CD14-positive monocyte (primary cell): ENCODE measurements around the gene POR. TPM values are rescaled to one million over a fixed set of nuclear protein-coding genes. Genes with fewer than 3 reads are reported as not detected.

Experiments used
- DNase-seq, 3 donors: peaks; one replicate each; pipeline ENCODE4 v3.0.0-alpha.2; 2011 to 2022
- H2AFZ ChIP-seq: 2 replicates; pipeline ENCODE4 v1.6.0; 2012; ENCODE audit warnings: mild to moderate bottlenecking, low read depth, low read length, inconsistent platforms; ENCODE audit not compliant: insufficient read depth, poor library complexity, severe bottlenecking
- H3K27ac ChIP-seq, 2 donors: 1 replicate in 1 of 2; 2 replicates in 1 of 2; pipeline ENCODE4 v1.5.1; 2012 to 2013; ENCODE audit warnings: low read length in 2 of 2, control low read depth in 1 of 2, inconsistent platforms in 1 of 2, low read depth in 1 of 2, mild to moderate bottlenecking in 1 of 2
- H3K27me3 ChIP-seq, 2 donors: one replicate each; pipeline versions ENCODE4 v1.6.0 to v1.6.1; 2011 to 2013; ENCODE audit warnings: low read length in 2 of 2; ENCODE audit not compliant: control insufficient read depth in 2 of 2, insufficient read depth in 2 of 2
- H3K36me3 ChIP-seq, 2 donors: replicated peaks in 1 of 2; 1 replicate in 1 of 2; 2 replicates in 1 of 2; pipeline versions ENCODE4 v1.5.1 to v1.6.1; 2012 to 2013; ENCODE audit warnings: low read length in 2 of 2, control low read depth in 1 of 2, inconsistent platforms in 1 of 2, mild to moderate bottlenecking in 1 of 2; ENCODE audit not compliant: insufficient read depth in 2 of 2, control insufficient read depth in 1 of 2
- H3K4me1 ChIP-seq, 2 donors: 1 replicate in 1 of 2; 2 replicates in 1 of 2; pipeline versions ENCODE4 v1.5.1 to v1.6.1; 2012 to 2013; ENCODE audit warnings: low read length in 2 of 2, control low read depth in 1 of 2, inconsistent platforms in 1 of 2, mild to moderate bottlenecking in 1 of 2, moderate library complexity in 1 of 2; ENCODE audit not compliant: insufficient read depth in 2 of 2, control insufficient read depth in 1 of 2
- H3K4me2 ChIP-seq: replicated peaks from 2 replicates; pipeline ENCODE3; 2012; ENCODE audit warnings: low read length, moderate library complexity, mild to moderate bottlenecking; ENCODE audit not compliant: poor library complexity, severe bottlenecking; ENCODE audit errors: extremely low read depth
- H3K4me3 ChIP-seq, 3 experiments: fragments of 200-600 bp in 1 of 3; sonication (generic) in 1 of 3; replicated peaks in 1 of 3; 1 replicate in 2 of 3; 2 replicates in 1 of 3; pipeline ENCODE4 v1.5.1; 2011 to 2013; ENCODE audit warnings: low read length in 3 of 3, mild to moderate bottlenecking in 3 of 3, control low read depth in 2 of 3, low read depth in 2 of 3, inconsistent platforms in 1 of 3, moderate library complexity in 1 of 3
- H3K79me2 ChIP-seq: 2 replicates; pipeline ENCODE4 v1.6.0; 2012; ENCODE audit warnings: mild to moderate bottlenecking, control low read depth, inconsistent platforms, low read length, moderate library complexity; ENCODE audit not compliant: insufficient read depth
- H3K9ac ChIP-seq: 2 replicates; pipeline ENCODE4 v1.6.0; 2017; ENCODE audit warnings: low read length, mild to moderate bottlenecking; ENCODE audit not compliant: insufficient read depth, poor library complexity, severe bottlenecking
- H3K9me3 ChIP-seq, 2 donors: replicated peaks in 1 of 2; 1 replicate in 1 of 2; 2 replicates in 1 of 2; pipeline versions ENCODE4 v1.5.1 to v1.6.1; 2012 to 2013; ENCODE audit warnings: low read length in 2 of 2, control low read depth in 1 of 2; ENCODE audit not compliant: control insufficient read depth in 1 of 2, insufficient read depth in 1 of 2
- H4K20me1 ChIP-seq: 2 replicates; pipeline ENCODE4 v1.6.0; 2012; ENCODE audit warnings: mild to moderate bottlenecking, low read length, control low read depth, moderate library complexity; ENCODE audit not compliant: insufficient read depth
- H3K27ac Mint-ChIP-seq, 7 donors: one replicate each; pipeline ENCODE4 v1.8.0; 2020; ENCODE audit warnings: mild to moderate bottlenecking in 7 of 7, mixed read lengths in 7 of 7, moderate library complexity in 6 of 7, inconsistent platforms in 2 of 7
- H3K27me3 Mint-ChIP-seq, 3 donors: one replicate each; pipeline ENCODE4 v1.8.0; 2021 to 2022; ENCODE audit warnings: low read depth in 3 of 3, mild to moderate bottlenecking in 3 of 3, mixed read lengths in 3 of 3, moderate library complexity in 3 of 3, inconsistent platforms in 1 of 3
- H3K36me3 Mint-ChIP-seq, 2 donors: one replicate each; pipeline ENCODE4 v1.8.0; 2020; ENCODE audit warnings: mixed read lengths in 2 of 2, inconsistent platforms in 1 of 2, mild to moderate bottlenecking in 1 of 2
- H3K4me1 Mint-ChIP-seq: one replicate; pipeline ENCODE4 v1.8.0; 2020; ENCODE audit warnings: mild to moderate bottlenecking, mixed read lengths
- H3K4me3 Mint-ChIP-seq, 2 donors: one replicate each; pipeline ENCODE4 v1.8.0; 2020; ENCODE audit warnings: mild to moderate bottlenecking in 2 of 2, mixed read lengths in 2 of 2, moderate library complexity in 1 of 2
- H3K9me3 Mint-ChIP-seq, 7 donors: one replicate each; pipeline ENCODE4 v1.8.0; 2020 to 2022; ENCODE audit warnings: mixed read lengths in 7 of 7, mild to moderate bottlenecking in 6 of 7, moderate library complexity in 6 of 7, inconsistent platforms in 2 of 7
- WGBS: methylation state at CpG from one replicate; pipeline ENCODE4 v1.1.5; 2013; ENCODE audit warnings: missing lambda C conversion rate; ENCODE audit not compliant: insufficient coverage; 5-methylcytosine and 5-hydroxymethylcytosine counted together
- intact Hi-C, 2 donors: fragments of 100-400 bp; cut with micrococcal nuclease; formaldehyde crosslinking; loops; one replicate each; pipeline versions ENCODE4 v1.15.0 to v1.15.1; 2023
- polyA plus RNA-seq, 3 donors: library from polyadenylated mRNA; depleted of rRNA in 1 of 3; unstranded in 2 of 3; stranded (reverse) in 1 of 3; fragments of 300-500 nt in 2 of 3; fragments of >200 nt in 1 of 3; fragmentation: Illumina TruSeq in 2 of 3; gene quantifications; 1 replicate in 2 of 3; 2 replicates in 1 of 3; pipeline ENCODE4 v1.2.3, GENCODE V29; 2012 to 2021
- TF ChIP-seq, protein P1 (sequence below): fragments of 200-600 bp; IDR thresholded peaks from one replicate; pipeline ENCODE4 v1.8.0; 2022; ENCODE audit warnings: antibody characterized with exemption, mild to moderate bottlenecking

The POR gene
- polyA plus RNA-seq, 3 donors: 90.5 to 102 (median 98.1) TPM

DNA sequence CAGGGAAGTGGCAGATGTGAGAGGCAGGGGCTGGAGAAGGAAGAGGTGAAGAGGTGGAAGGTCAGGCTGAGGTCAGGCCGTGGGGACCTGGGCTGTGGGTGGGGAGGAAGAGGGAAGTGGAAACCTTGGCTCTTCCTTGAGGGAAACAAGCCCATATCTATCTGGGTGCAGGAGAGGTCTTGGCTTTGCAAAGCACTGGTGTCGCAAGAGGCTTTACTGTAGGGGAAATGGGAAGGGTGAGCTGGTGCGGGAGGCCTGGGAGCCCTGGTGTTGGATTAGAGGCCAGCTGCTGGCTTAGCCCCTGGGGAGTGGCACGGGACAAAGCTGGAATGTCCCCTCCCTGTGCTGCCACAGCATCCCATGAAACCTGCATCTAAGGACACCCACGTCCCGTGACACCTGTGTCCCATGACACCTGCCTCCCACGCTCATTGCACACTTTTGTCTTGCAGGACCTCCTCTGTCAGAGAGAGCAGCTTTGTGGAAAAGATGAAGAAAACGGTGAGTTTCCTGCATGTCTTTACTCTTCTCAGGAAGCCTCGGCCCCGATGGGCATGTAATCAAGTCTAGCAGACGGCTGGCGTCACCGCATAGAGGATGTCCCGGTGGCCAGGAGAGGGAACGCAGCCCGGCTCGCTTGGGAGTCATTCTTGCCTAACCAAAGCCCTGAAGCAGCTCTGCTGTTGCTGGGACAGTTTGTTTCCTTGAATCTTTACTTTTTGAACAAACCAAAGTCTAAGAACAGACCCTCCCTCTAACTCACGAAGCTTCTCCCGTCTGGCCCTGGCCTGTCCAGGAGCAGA is 57.2 kb downstream of the POR start:
- Mint-ChIP-seq H3K36me3 (peaks cover 50 to 70% of the 10 kb centered on the region in 2 donors), H3K4me1 (peaks cover 31% of the 10 kb centered on the region), H3K27me3 (peaks cover 0 to 2% (median 2%) of the 10 kb centered on the region in 3 donors), H3K9me3 (peaks cover 0 to 1% (median 0%) of the 10 kb centered on the region in 7 donors), H3K4me3 (peak overlapping the region; percentile 51 to 83), H3K27ac (peak overlapping the region; percentile 70 to 87 (median 79))
- peaks cover 18 to 40% of the 10 kb centered on the region in 2 donors for H3K36me3 ChIP-seq
- peak overlapping the region; percentile 56 for H3K4me2 ChIP-seq
- H3K4me3 ChIP-seq: peak overlapping the region in 1 of 3 experiments; percentile 49
- no peak overlapping the region for H3K27ac ChIP-seq
- WGBS: 32% methylated on average over 15 of the region's 19 CpGs
- intact Hi-C loops: loop anchor here in 1 of 2 donors (5.0 kb wide), 1 partner anchor 55 kb away; the partner anchor contains the start of gene POR
- peaks cover 29 to 30% of the 10 kb centered on the region in 2 donors for H3K4me1 ChIP-seq
- H4K20me1 ChIP-seq: peaks cover 44% of the 10 kb centered on the region
- DNase-seq: peak; percentile 49 to 60 (median 52)
- TF ChIP-seq, protein P1, sequence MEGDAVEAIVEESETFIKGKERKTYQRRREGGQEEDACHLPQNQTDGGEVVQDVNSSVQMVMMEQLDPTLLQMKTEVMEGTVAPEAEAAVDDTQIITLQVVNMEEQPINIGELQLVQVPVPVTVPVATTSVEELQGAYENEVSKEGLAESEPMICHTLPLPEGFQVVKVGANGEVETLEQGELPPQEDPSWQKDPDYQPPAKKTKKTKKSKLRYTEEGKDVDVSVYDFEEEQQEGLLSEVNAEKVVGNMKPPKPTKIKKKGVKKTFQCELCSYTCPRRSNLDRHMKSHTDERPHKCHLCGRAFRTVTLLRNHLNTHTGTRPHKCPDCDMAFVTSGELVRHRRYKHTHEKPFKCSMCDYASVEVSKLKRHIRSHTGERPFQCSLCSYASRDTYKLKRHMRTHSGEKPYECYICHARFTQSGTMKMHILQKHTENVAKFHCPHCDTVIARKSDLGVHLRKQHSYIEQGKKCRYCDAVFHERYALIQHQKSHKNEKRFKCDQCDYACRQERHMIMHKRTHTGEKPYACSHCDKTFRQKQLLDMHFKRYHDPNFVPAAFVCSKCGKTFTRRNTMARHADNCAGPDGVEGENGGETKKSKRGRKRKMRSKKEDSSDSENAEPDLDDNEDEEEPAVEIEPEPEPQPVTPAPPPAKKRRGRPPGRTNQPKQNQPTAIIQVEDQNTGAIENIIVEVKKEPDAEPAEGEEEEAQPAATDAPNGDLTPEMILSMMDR: no peak
- H2AFZ ChIP-seq: no peak overlapping the region
- H3K27me3 ChIP-seq: no peaks in the 10 kb centered on the region
- H3K79me2 ChIP-seq: no peaks in the 10 kb centered on the region
- peak overlapping the region; percentile 16 for H3K9ac ChIP-seq
- H3K9me3 ChIP-seq: no peaks in the 10 kb centered on the region

GRCh38 chr7:75977743-75978142 is 62.8 kb downstream of the POR start:
- Histone ChIP-seq H4K20me1 (peaks cover 21% of the 10 kb centered on the region), H3K27me3 (no peaks in the 10 kb centered on the region), H3K9me3 (no peaks in the 10 kb centered on the region), H3K4me1 (peaks cover 0 to under 1% of the 10 kb centered on the region in 2 donors), H3K36me3 (peaks cover 45 to 74% of the 10 kb centered on the region in 2 donors), H3K79me2 (no peaks in the 10 kb centered on the region), H3K9ac (no peak overlapping the region), H3K27ac (no peak overlapping the region), H3K4me3 (no peak overlapping the region), H2AFZ (no peak overlapping the region), H3K4me2 (no peak overlapping the region)
- H3K27me3 Mint-ChIP-seq: no peaks in the 10 kb centered on the region
- H3K4me3 Mint-ChIP-seq: no peak overlapping the region
- peaks cover 50 to 83% of the 10 kb centered on the region in 2 donors for H3K36me3 Mint-ChIP-seq
- peaks cover under 1% of the 10 kb centered on the region for H3K4me1 Mint-ChIP-seq
- no peak overlapping the region for H3K27ac Mint-ChIP-seq
- peaks cover 0 to 2% (median 0%) of the 10 kb centered on the region in 7 donors for H3K9me3 Mint-ChIP-seq
- 100% methylated on average over 3 of the region's 8 CpGs for WGBS
- intact Hi-C loops: no loop called here
- TF ChIP-seq, protein P1: no peak
- no peak for DNase-seq
